HepG2 (cell line): ENCODE measurements around the gene SH2D3A. TPM values are rescaled to one million over a fixed set of nuclear protein-coding genes. Genes with fewer than 3 reads are reported as not detected.

Experiments
- CSRNP1 ChIP-seq: sonication (generic); formaldehyde crosslinking; IDR thresholded peaks from 2 replicates; pipeline ENCODE4 v1.8.1; 2023; ENCODE audit warnings: mild to moderate bottlenecking, missing genetic modification reagents
- DPF2 ChIP-seq: sonication (generic); formaldehyde crosslinking; IDR thresholded peaks from 2 replicates; pipeline ENCODE4 v1.4.0; 2020; ENCODE audit warnings: mild to moderate bottlenecking, low read depth, missing genetic modification reagents, borderline replicate concordance
- DRAP1 ChIP-seq: IDR thresholded peaks from 2 replicates; pipeline ENCODE4 v1.6.1; 2016; ENCODE audit warnings: missing genetic modification reagents, missing compliant biosample characterization
- E2F1 ChIP-seq: sonication (generic); formaldehyde crosslinking; IDR thresholded peaks from 2 replicates; pipeline ENCODE4 v1.5.0; 2020; ENCODE audit warnings: missing genetic modification reagents
- HES4 ChIP-seq: sonication (generic); formaldehyde crosslinking; IDR thresholded peaks from 2 replicates; pipeline ENCODE4 v1.9.0; 2021; ENCODE audit warnings: mild to moderate bottlenecking, missing genetic modification reagents, borderline replicate concordance
- MXD3 ChIP-seq: IDR thresholded peaks from 2 replicates; pipeline ENCODE4 v1.6.1; 2016; ENCODE audit warnings: mild to moderate bottlenecking, missing biosample characterization, missing genetic modification reagents
- MXI1 ChIP-seq: IDR thresholded peaks from 3 replicates; pipeline ENCODE4 v1.6.1; 2012; ENCODE audit warnings: low read depth, low read length, inconsistent platforms, borderline replicate concordance
- TAF15 ChIP-seq: fragments of 200-400 bp; formaldehyde crosslinking; IDR thresholded peaks from one replicate; pipeline ENCODE4 v1.6.1; 2018; ENCODE audit warnings: mild to moderate bottlenecking, low read depth, low read length; ENCODE audit not compliant: poor library complexity, severe bottlenecking
- THRA ChIP-seq: sonication (generic); formaldehyde crosslinking; IDR thresholded peaks from 2 replicates; pipeline ENCODE4 v1.4.0; 2020; ENCODE audit warnings: missing genetic modification reagents, borderline replicate concordance
- ZBTB44 ChIP-seq: sonication (generic); formaldehyde crosslinking; IDR thresholded peaks from 2 replicates; pipeline ENCODE4 v1.4.0; 2020; ENCODE audit warnings: missing genetic modification reagents
- ZNF280D ChIP-seq: sonication (generic); formaldehyde crosslinking; IDR thresholded peaks from 2 replicates; pipeline ENCODE4 v1.5.1; 2020; ENCODE audit warnings: mild to moderate bottlenecking, missing genetic modification reagents
- ZNF281 ChIP-seq: sonication (generic); formaldehyde crosslinking; IDR thresholded peaks from 2 replicates; pipeline ENCODE4 v1.4.0; 2020; ENCODE audit warnings: missing genetic modification reagents, borderline replicate concordance
- polyA plus RNA-seq, 8 experiments: library from polyadenylated mRNA; depleted of rRNA in 3 of 8; stranded (reverse) in 7 of 8; unstranded in 1 of 8; fragments of >200 nt; fragmentation: Illumina TruSeq in 4 of 8; extraction: Trizol in 4 of 8; gene quantifications; 2 replicates each; pipeline versions ENCODE4 v1.2.1 to v1.2.3, GENCODE V29; 2011 to 2016; ENCODE audit warnings: low read depth in 4 of 8, missing spikeins in 1 of 8, mixed read lengths in 1 of 8; ENCODE audit not compliant: insufficient read depth in 1 of 8
- total RNA-seq, 5 experiments: library from RNA; depleted of rRNA; stranded (reverse); fragments of >200 nt; fragmentation: Illumina TruSeq; extraction: Trizol; gene quantifications; 2 replicates each; pipeline ENCODE4 v1.2.3, GENCODE V29; 2016; ENCODE audit warnings: low read depth in 1 of 5

SH2D3A gene
- total and polyA plus RNA-seq, 2 of the 13 experiments (the other 11 are each of a cell fraction or from before 2014, with no cell fraction given), result 1.0 to 2.2 TPM

- TF ChIP-seq ZNF280D (CRISPR knock-in tag) (peak; percentile 74), ZBTB44 (CRISPR knock-in tag) (peak; percentile 92), ZNF281 (CRISPR knock-in tag) (peak; percentile 87), DPF2 (CRISPR knock-in tag) (peak; percentile 86), CSRNP1 (no peak), MXI1 (peak; percentile 80; the same call in 1 of the 3 replicates), MXD3 (peak; percentile 82; the same call in 1 of the 2 replicates), DRAP1 (CRISPR knock-in tag) (peak; percentile 98), HES4 (CRISPR knock-in tag) (no peak), THRA (CRISPR knock-in tag) (peak; percentile 97), TAF15 (no peak), E2F1 (CRISPR knock-in tag) (peak; percentile 26; the same call in 1 of the 2 replicates)
These were observed 46.7 kb downstream of the SH2D3A start, which contains the start of gene C3 (continued) for GRCh38 chr19:6720369-6721137.
